OCI-M2 (cell line): ENCODE data around the gene FGR.

Source experiments
- DNase-seq: peaks from one replicate; lab custom pipeline; 2025; ENCODE audit not compliant: unreplicated experiment; lab: John Stamatoyannopoulos, UW

FGR gene

GRCh38 chr1:27589441-27589840 is 45.5 kb downstream of the FGR start:
- no peak for DNase-seq

- DNase-seq: no peak
Measured at GRCh38 chr1:27588256-27589232, 46.4 kb downstream of the FGR start.

- no peak for DNase-seq
Measured at GRCh38 chr1:27585684-27586083, 49.3 kb downstream of the FGR start.

DNA sequence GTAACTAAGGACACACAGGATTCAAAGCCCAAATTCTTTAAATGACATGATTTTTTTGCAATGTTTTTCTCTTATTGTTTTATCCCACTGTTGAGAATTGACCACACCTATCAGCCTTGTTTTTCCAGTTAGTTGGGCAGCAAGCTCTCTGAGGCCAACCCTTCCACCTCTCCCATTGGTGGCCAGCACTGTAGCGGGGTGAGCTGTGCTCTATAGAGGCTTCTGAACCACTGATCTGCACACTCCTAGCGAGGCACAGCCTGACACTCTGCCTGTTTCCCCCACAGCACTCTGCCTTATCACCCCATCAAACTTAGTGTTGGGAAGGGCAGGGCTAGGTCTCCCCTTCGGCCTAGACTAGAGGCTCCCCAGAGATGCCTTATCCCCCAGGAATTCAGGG is 50.5 kb downstream of the FGR start:
- DNase-seq: no peak

- no peak for DNase-seq
Measured at GRCh38 chr1:27583479-27583878, 51.5 kb downstream of the FGR start.

- DNase-seq: no peak
Measured at GRCh38 chr1:27581823-27582243, 53.2 kb downstream of the FGR start.

DNA sequence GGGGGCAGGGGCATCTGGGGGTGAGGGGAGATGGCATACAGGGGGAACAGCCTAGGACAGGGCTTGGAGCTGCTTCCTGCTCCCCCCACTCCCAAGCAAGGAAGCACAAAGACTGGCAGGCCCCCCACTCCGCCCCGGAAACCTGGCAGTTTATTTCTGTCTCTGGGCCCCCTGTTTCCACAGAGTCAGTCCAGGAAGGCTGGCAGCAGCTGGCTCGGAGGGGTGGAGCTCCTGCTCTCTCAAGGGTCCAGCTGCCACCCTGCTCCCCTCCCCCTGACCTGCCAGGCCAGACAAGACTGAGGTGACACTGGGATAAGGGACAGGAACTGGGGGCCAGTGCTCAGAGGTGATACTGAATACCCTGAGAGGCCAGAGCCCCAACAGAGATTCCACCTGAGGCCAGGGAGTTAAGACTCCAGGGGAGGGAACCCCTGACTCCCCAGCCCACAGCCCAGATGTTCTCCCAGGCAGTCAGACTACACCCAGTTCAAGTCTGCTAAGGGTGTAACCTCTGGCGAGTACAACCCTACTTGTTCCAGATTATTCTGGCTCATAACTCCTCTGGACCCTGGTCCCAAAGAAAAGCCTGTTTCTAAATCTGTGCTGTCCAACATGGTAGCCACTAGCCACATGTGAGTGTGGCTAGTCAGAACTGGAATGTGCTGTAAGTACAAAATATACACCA is 57.3 kb downstream of the FGR start:
- DNase-seq: no peak

DNA sequence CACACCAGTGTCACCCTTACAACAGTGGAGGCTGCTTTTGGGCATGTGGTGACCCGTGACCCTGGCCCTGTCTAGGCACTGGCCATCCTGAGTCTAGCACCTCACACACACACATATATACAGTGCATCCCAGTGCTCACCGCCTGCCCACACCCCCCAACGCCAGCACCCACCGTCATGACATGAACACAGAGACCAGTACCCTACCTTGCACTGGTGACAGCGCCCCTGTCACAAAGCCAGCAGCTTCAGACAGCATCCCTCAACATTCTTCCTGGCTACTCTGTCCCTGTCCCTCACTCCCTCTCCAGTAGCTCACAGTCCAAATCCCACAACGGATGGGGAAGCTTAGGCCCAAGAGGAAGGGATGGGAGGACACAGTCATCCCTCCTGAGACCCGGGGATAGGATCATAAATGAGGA is 58.2 kb downstream of the FGR start:
- no peak for DNase-seq

- DNase-seq: no peak
Measured at GRCh38 chr1:27575840-27576331, 59.1 kb downstream of the FGR start.

- DNase-seq: no peak
Measured at GRCh38 chr1:27574871-27575831, 59.8 kb downstream of the FGR start.

GRCh38 chr1:27574001-27574781 is 60.8 kb downstream of the FGR start:
- no peak for DNase-seq

DNA sequence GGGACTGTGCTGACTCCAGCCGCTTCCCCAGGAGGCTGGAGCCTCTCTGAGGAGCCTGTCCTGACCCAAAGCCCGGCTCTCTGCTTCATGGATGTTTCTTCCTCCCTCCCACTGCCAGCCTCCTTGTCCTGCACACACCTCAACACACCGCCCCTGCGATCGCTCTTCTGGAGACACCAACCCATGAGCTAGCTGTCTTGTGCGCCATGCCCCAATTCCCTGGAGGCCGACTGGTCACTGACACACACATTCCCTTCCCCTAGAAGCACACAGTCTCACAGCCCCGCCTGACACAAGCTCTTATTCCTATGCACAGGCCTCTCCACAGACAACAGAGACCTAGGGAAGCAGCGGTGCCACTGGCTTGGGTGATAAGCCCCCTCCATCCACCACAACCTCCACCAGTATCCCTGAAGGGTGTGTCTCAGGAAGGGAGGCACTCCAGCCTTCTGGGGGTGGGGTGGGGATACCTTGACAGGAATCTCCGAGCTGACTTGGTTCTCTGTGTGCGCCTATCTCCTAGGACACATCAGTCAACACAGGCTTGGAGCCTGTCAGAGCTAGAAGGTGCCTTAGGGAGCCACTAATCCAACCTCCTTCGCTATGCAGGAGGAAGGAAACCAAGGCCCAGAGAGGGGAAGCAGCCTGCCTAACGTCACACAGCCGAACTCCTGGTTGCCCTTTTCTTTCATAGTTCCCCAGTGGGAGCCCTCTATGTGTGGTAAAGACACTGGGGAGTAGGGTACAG is 62.1 kb downstream of the FGR start:
- no peak for DNase-seq

DNA sequence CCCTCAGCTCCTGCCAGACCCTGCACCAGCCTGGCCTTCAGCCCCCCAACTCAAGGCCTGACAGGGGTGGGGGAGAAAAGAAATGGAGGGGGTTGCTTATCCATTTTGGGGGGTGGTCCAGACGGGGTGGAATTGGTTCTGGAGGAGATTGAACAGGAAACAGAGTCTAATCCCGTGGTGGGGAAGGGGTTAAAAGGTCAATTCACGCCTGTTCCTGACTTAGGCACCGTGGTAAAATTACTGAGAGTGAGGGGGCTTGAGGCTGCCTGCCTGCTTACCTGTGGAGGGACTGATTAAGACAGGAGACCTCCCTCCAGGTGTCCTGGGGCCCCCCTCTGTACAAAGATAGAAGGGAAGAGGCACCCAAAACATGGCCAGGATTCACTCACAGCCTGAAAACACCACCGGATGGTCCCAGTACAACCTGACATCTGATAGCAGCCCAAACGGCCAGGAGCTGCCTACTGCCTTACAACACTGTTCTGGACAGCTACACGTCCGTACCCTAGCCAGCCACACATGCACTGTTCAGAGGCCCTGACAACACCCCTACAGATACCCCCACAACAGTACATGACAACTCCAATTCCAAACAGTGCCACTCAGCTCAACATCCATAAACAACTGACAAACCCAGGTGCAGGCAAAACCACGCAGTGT is 62.8 kb downstream of the FGR start:
- DNase-seq: no peak

DNA sequence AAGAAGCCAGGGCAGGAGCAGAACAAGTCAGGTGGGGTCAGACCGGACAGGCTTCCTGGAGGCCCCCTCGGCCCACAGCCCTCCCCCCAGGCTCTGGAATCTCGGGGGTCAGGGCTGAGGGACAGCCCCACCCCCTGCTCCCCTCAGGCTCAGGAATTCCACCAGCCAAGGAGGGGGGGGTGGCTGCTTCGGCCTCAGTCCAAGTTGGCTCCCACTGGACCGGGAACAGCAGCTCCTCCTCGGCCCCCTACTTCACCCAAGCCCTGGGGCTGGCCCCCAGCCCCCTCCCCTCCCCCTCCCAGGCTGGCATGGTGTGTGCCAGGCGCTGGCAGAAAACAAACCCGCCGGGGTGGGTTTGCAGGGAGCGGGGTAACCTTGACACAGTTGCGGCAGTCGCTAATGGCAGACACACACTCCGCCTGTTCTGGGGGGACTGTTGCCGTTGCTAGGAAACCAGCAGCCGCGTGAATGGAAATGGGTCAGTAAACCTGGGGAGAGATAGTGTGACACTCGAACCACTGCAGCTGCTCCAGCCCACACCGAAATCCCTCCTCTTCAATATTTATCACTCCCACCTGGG is 63.5 kb downstream of the FGR start:
- no peak for DNase-seq

DNA sequence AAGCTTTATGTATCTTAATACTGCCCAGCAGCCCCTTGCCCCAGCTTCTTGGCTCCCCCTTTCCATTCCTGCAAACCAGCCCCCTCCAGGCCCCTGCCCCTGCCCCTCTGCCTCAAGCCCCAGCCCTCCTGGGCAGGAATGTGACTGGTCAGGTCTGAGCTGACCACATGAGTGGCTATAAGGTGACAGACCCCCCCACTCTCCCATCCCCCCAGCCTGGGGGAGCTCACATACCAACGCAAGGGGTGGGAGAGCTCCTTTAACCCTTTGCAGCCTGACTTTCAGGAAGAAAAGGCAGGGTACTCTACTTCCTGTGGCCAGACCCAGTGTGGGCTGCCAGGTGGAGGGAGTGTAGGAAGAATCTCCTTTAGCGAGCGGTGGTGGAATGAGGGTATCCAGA is 64.2 kb downstream of the FGR start:
- no peak for DNase-seq

DNA sequence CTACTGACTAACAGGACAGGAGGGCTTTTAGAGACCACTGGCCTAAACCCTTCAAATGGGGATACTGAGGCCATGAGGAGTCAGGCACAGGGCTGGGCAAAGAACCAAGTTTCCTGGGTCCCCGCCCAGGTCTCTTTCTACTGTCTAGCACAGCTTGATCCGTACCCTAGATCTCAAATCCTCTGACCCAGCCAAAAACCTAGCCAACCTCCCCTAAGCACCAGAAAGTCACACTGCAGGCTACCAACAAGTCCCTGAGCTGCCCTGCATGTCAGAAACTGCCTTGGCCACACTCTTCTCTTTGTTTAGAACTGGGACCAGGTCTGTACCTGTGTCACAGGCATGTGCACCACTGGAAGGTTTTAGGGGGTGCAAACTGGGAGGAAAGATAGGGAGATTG is 64.6 kb downstream of the FGR start:
- no peak for DNase-seq

- DNase-seq: no peak
Measured at GRCh38 chr1:27569506-27570291, 65.3 kb downstream of the FGR start.

GRCh38 chr1:27569088-27569460 is 65.9 kb downstream of the FGR start:
- no peak for DNase-seq
